Mesenteric fat pad (tissue), 1 donor: ENCODE results near the gene ARNT2. TPM values are rescaled to one million over a fixed set of nuclear protein-coding genes. Genes with fewer than 3 reads are reported as not detected.

ENCODE experiments used
- DNase-seq: peaks from one replicate; pipeline ENCODE4 v3.0.0-alpha.2; 2020; ENCODE audit warnings: low spot score
- total RNA-seq: library from RNA; stranded (reverse); fragmentation: NEBNext Ultra II Directional; extraction: Animal tissue kit (Norgen Biotek cat#: 25700); gene quantifications from one replicate; pipeline ENCODE4 v1.2.1, GENCODE V29; 2021
- donor health status: DM: yes; HTN: yes; CAD: no.

The ARNT2 gene
- total RNA-seq, 1 donor from 2014 or later, result 1.8 TPM

- no peak for DNase-seq
These were observed 165.5 kb downstream of the ARNT2 start for GRCh38 chr15:80569656-80570055.

DNA sequence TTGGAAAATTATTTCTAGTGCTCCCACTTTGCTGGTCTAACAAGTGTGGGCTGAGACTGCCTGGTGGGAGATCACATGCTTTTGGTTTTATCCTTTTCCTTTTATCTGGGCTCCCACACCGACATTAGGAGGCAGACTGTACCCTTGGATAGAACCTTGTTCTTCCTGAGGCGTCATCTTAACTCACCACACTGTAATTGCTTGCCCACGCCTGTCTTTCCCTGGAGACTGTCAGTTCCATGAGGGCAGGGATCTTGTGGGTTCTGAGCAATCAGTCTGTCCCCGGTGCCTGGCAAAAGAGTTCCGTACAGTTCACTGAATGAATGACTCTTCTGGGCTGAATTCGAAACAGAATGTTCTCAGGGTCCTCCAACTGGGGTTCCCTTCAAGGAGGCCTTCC, 166.4 kb downstream of the ARNT2 start:
- DNase-seq, result no peak

DNA sequence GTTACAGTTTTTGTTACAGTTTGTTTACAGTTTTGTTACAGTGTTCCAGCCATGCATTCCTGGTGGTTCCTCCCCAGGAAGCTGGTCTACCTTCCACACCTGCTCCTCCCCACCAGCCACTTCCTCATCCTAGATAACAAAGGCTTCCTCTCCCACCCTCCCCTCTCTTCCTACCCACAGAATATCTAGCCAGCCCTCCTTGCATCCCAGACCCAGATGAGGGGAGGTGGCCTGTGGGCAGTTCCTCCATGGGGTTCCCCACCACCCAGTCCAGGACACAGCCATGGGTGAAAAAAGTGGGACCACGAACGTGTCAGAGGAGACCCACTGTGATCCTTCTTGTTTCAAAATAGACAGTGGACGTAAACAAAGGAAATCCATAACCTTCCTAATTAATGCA, 168.2 kb downstream of the ARNT2 start:
- DNase-seq, result no peak

- no peak for DNase-seq
These were observed 169.4 kb downstream of the ARNT2 start for GRCh38 chr15:80573606-80574005.

- DNase-seq, result no peak
These were observed 170.4 kb downstream of the ARNT2 start for GRCh38 chr15:80574590-80574989.

- no peak for DNase-seq
These were observed 172.4 kb downstream of the ARNT2 start for GRCh38 chr15:80576519-80577090.

GRCh38 chr15:80577552-80578205, 173.5 kb downstream of the ARNT2 start:
- DNase-seq, result no peak

DNA sequence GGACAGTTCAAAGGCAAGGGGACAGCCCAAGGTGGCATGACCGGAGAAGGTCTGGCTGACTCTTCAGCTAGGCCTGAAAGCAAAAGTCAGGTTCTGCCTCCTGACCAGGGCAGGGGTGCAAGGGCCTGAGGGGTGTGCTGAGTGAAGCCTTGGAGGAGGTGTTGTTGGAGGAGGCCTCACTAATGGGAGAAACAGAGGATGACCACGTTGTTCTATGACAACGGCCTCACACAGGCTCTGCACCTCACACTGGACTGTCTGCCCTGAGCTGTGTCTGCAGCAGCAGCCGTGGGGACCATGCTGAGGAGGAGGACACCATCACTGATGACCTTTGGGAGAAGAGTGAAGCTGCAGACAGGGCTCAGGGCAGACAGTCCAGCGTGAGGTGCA, 174.0 kb downstream of the ARNT2 start:
- no peak for DNase-seq

DNA sequence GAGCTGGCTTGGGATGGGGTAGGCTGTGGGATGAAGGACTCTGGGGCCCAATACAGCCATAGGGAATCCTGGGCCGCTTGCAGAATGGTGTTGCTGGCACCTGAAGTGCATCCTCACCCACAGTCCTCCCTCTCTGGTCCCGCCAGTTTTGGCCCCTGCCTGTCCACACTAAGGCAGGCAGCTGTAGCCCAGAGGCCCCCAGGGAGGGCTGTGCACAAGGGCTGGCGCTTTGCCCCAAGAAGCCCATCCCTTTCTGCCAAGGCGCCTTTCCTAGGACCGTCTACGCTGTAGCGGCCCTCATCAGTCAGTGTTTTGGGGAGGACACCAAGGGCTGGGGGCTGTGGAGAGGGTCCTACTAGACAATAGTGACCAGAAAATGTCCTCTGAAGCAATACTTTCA, 174.7 kb downstream of the ARNT2 start:
- DNase-seq, result no peak

DNA sequence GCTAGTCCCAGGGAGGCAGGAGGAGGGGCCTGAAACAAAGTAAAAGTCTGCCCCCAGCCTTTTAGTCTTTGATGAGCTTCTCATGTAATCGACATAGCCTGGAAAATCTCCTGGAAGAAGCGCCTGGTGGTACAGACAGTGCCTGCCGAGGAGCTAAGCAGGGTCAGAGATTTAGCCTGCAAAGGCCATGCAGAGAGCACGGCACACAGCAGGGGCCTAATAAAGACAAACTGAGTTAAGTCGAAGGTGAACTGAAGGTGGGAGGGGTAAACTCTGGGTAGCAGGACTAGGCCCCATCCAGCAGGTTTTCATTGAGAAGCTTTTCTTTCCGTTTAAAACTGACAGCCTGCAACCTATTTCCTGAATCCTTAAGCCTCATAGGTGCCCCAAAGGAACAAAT, 175.4 kb downstream of the ARNT2 start:
- DNase-seq, result no peak

DNA sequence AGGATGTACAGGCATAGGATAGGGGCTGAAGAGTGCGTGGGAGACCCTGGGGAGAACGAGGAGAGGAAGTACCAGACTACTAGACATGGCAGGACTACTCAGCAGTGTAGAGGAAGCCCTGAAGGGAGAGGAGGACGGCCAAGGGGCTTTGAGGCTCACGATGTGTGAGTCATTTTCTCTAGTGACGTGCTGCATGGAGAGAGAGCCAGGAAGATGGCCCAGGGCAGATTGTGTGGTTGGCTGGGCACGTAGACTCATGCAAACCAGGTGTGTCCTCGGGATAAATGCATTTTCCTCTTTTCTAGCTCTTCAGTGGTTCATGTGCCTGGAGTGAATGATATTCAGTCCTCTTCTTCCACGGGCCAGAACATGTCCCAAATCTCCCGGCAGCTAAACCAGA, 175.9 kb downstream of the ARNT2 start:
- no peak for DNase-seq

GRCh38 chr15:80580536-80581260, 176.5 kb downstream of the ARNT2 start:
- DNase-seq, result no peak

- no peak for DNase-seq
These were observed 177.8 kb downstream of the ARNT2 start for GRCh38 chr15:80581976-80582375.

DNA sequence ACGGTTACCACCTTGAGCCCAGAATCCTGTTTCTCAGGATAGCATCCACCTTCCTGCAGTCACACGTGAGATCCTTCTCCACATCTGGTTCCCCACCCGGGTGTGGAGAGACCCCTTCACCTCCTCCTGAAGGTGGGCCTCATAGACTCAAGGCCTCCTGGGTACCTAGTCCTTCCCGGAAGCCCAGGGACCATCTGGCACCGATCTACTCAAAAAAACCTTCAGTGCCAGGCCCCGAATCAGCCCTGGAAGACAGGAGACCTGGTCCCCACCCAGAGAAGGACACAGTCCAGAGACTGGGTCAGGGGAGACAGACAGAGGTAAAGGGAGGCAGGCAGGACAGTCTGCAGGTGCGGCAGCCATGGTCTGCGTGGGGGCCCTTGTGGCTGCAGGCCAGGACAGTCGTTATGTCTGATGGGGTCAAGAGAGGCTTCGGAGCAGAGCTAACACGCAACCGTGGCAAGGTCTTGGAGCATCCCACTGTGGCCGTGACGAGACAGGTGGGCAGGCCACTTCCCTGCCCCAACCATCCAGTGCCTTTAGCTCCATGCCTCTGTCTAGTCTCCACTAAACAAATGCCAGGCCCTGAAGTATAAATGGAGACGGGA, 178.7 kb downstream of the ARNT2 start:
- DNase-seq, result no peak

- no peak for DNase-seq
These were observed 180.4 kb downstream of the ARNT2 start for GRCh38 chr15:80584561-80584964.

DNA sequence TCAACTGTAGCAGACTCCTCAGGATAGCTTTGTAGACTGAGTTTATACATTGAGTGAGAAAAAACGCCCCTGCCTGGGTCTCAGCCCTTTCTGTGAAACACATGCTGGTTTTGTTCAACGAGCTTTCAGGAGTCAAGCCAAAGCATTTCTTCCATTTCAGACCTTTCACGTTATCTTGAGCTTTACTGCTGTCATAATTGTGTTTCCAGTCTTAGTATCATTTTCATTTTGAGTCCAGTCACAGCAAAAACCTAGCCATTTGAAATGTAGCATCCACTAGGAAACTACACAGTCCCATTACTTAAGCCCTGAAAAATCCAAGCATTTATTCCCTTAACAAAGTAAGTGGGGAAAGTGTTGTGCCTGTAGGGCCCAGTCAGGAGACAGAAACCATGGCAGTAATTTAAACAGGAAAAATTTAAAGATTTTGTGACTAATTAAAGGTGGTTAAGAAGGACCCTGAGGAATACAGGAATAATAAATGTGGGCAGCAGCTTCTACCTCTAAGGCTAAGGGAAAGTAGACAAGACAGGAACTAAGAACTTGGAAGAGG, 180.9 kb downstream of the ARNT2 start:
- no peak for DNase-seq

- DNase-seq, result no peak
These were observed 181.4 kb downstream of the ARNT2 start for GRCh38 chr15:80585544-80586018.

GRCh38 chr15:80586161-80586560, 182.0 kb downstream of the ARNT2 start:
- no peak for DNase-seq

GRCh38 chr15:80587007-80587406, 182.8 kb downstream of the ARNT2 start:
- DNase-seq, result no peak

GRCh38 chr15:80587816-80588456, 183.8 kb downstream of the ARNT2 start:
- no peak for DNase-seq

DNA sequence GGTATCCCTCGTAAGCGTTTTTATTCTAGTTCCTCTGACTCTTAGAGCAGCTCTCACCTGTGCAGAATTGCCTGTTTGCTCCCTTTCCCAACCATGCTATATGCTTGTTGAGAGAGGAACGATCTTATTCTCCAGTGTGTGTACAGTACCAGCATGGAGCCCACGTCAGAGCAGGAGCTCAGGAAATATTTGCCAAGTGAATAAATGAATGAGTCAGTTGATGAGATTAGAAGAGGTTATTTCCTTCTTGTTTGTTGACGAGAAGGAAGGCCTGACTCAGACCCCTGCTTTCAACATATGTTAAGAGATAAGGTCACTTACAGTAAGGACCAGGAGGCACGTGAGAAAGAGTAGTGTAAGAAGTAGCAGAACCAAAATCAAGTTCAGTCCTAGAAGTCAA, 184.6 kb downstream of the ARNT2 start:
- no peak for DNase-seq
